ENCODE measurements around the gene LMOD2.

Gene LMOD2

GRCh38 chr7:123695944-123696677, 40.4 kb downstream of the LMOD2 start:
- H3K27ac ChIP-seq: no peak overlapping the region
- TF ChIP-seq ZFX (IDR thresholded peaks at IDR 0.05) (no peak), CTCF (conservative IDR thresholded peaks at IDR 0.05) (no peak)

- TF ChIP-seq CTCF (conservative IDR thresholded peaks at IDR 0.05): no peak
- TF ChIP-seq ZFX (IDR thresholded peaks at IDR 0.05): no peak
Observed at GRCh38 chr7:123705211-123705901, 49.7 kb downstream of the LMOD2 start.

GRCh38 chr7:123709525-123709924, 53.9 kb downstream of the LMOD2 start:
- H3K27ac ChIP-seq: no peak overlapping the region
- no peak for TF ChIP-seq ZFX (IDR thresholded peaks at IDR 0.05)
- TF ChIP-seq CTCF (conservative IDR thresholded peaks at IDR 0.05): no peak

More at GRCh38 chr7:123705211-123705901, 49.7 kb downstream of the LMOD2 start:
- H3K27ac ChIP-seq: no peak overlapping the region

- no peak overlapping the region for H3K27ac ChIP-seq
- TF ChIP-seq ZFX (IDR thresholded peaks at IDR 0.05) (no peak), CTCF (conservative IDR thresholded peaks at IDR 0.05) (no peak)
Observed at GRCh38 chr7:123710683-123711082, 55.0 kb downstream of the LMOD2 start.

GRCh38 chr7:123711832-123712293, 56.2 kb downstream of the LMOD2 start:
- no peak overlapping the region for H3K27ac ChIP-seq
- TF ChIP-seq CTCF (conservative IDR thresholded peaks at IDR 0.05): no peak

- TF ChIP-seq ZFX (IDR thresholded peaks at IDR 0.05) (no peak), CTCF (conservative IDR thresholded peaks at IDR 0.05) (no peak)
- H3K27ac ChIP-seq: no peak overlapping the region
Observed at GRCh38 chr7:123712619-123713018, 57.0 kb downstream of the LMOD2 start.
